Muscle layer of colon (tissue), 2 donors: ENCODE data around the gene GGTLC1.
"Not testable (repeated sequence)": the region's sequence is repeated elsewhere in the genome, so short reads cannot be mapped to it uniquely, and the experiment has no call there.

Source experiments
- H3K27ac ChIP-seq: one replicate; pipeline ENCODE4 v1.7.0; 2013; ENCODE audit warnings: low read depth, mild to moderate bottlenecking, low read length, moderate library complexity
- H3K27me3 ChIP-seq, 2 donors: one replicate each; pipeline ENCODE4 v1.7.0; 2013; ENCODE audit warnings: low read length in 2 of 2, mild to moderate bottlenecking in 2 of 2; ENCODE audit not compliant: insufficient read depth in 2 of 2, control insufficient read depth in 1 of 2
- H3K36me3 ChIP-seq: one replicate; pipeline ENCODE4 v1.7.0; 2013; ENCODE audit warnings: mild to moderate bottlenecking, low read length; ENCODE audit not compliant: insufficient read depth
- H3K4me1 ChIP-seq: one replicate; pipeline ENCODE4 v1.7.0; 2013; ENCODE audit warnings: mild to moderate bottlenecking, low read length; ENCODE audit not compliant: insufficient read depth
- H3K4me3 ChIP-seq, 2 donors: one replicate each; pipeline ENCODE4 v1.7.0; 2013; ENCODE audit warnings: low read length in 2 of 2, low read depth in 1 of 2, mild to moderate bottlenecking in 1 of 2, moderate library complexity in 1 of 2
- H3K9ac ChIP-seq: one replicate; pipeline ENCODE4 v1.7.0; 2013; ENCODE audit warnings: low read length
- H3K9me3 ChIP-seq: one replicate; pipeline ENCODE4 v1.7.0; 2013; ENCODE audit warnings: mild to moderate bottlenecking, low read length
- donor health status: abdominal sarcoma.
- donor health status: Adenocarcinoma of cecum.

Gene GGTLC1

DNA sequence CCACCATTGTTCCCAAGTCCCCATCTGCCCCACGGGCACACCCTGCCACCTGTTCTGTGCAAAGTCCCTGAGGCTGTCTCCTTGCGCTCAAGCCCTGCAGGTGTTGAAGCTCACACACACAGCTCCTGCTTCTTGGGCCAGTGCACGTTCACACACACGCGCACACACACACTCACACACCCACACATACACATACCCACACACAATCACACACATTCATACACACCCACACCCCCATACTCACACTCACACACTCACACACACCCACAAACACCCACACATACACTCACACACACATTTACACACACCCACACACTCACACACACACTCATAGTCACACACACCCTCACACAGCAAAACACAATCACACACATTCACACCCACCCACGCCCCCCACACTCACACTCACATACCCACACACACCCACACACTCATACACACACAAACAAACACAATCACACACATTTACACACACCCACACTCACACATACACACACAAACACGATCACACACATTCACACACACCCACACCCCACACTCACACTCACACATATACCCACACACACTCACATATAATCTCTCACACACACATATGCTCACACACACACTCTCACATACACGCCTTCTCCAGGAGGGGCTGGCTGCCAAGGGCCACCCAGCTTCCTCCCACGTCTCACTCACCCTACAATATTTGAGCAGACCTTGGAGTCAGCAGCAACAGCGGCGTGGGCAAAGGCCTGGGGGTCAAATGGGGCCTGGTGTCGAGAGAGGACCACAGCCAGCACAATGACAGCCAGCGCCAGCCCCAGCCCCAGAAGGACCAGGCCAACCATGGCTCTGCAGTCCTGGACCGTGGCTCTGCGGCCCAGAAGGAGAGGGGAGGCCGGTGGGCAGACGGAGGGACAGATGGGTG, 8.4 kb downstream of the GGTLC1 start:
- H3K27ac ChIP-seq, H3K4me1 ChIP-seq, H3K4me3 ChIP-seq, H3K36me3 ChIP-seq, H3K9ac ChIP-seq, H3K27me3 ChIP-seq, H3K9me3 ChIP-seq: not testable (repeated sequence)

GRCh38 chr20:23979380-23979779, 9.2 kb downstream of the GGTLC1 start:
- not testable (repeated sequence) for H3K4me1 ChIP-seq, H3K27me3 ChIP-seq, H3K36me3 ChIP-seq, H3K9ac ChIP-seq, H3K9me3 ChIP-seq, H3K27ac ChIP-seq, H3K4me3 ChIP-seq

DNA sequence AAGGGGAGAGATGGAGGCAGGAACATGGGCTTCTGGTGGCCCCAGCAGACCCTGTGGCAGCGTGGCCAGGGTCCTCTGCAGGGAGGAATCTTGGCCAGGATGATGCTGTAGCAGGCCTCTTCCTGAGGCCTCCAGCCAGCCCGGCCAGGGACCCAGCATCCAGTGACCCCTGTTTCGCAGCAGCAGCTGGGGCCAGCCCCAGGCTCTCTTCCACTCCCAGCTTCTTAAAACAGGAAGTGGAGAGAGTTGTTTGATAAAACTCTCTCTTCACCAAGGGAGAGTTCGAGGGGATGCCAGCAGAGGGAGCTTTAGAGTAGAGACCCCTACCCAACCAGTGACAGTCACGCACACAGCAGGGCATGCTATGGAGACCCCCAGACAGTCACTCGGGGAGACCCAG, 10.1 kb downstream of the GGTLC1 start:
- not testable (repeated sequence) for H3K9me3 ChIP-seq, H3K36me3 ChIP-seq, H3K27me3 ChIP-seq, H3K4me1 ChIP-seq, H3K27ac ChIP-seq, H3K9ac ChIP-seq, H3K4me3 ChIP-seq

GRCh38 chr20:23974966-23975365, 13.6 kb downstream of the GGTLC1 start:
- Histone ChIP-seq H3K4me3 (no peak overlapping the region), H3K4me1 (no peaks in the 10 kb centered on the region), H3K9me3 (no peaks in the 10 kb centered on the region), H3K27ac (no peak overlapping the region), H3K36me3 (no peaks in the 10 kb centered on the region), H3K27me3 (no peaks in the 10 kb centered on the region), H3K9ac (no peak overlapping the region)

DNA sequence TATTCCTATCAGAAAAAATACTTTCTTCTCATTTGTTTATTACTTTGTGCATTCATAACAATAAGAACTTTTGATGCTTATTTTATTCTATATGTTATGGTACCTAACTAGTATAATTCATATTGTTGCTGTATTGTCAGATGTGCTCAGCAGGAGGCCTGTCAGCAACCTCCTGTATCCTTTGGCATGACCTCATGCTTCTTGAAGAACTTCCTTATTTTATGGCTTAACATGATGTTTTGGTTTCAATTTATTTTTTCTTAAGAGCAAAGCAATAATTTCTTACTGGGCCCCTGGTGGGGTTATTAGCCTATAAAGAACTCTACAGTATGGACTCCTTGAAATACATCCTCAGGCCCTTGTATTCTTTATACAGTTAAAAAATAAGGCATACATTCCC, 17.3 kb downstream of the GGTLC1 start:
- Histone ChIP-seq H3K4me1 (no peaks in the 10 kb centered on the region), H3K9me3 (no peaks in the 10 kb centered on the region), H3K4me3 (no peak overlapping the region)

DNA sequence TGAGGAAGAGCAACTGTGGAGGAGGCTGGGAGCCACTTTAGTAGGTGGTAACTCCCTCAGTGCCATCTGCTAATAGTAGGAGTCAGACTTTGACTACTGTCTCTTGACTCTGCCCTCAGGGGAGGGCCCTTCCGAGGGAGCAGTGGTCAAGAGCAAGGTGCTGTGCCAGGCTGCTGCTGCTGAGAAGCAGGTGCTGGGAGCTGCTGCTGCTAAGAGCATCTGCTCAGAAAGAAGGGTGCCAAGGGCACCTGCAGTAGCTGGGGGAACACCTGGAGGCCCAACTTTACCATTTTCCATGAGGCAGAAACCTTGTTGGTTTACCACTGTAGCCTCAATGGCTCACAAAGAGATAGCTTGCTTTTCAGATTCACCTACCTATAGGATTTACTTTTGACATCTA, 18.5 kb downstream of the GGTLC1 start:
- Histone ChIP-seq H3K9me3 (no peaks in the 10 kb centered on the region), H3K9ac (no peak overlapping the region), H3K27me3 (no peaks in the 10 kb centered on the region), H3K36me3 (no peaks in the 10 kb centered on the region), H3K27ac (no peak overlapping the region), H3K4me1 (no peaks in the 10 kb centered on the region), H3K4me3 (no peak overlapping the region)

More for the DNA sequence above, 17.3 kb downstream of the GGTLC1 start:
- no peak overlapping the region for H3K27ac ChIP-seq
- H3K9ac ChIP-seq, result no peak overlapping the region
- H3K36me3 ChIP-seq, result no peaks in the 10 kb centered on the region
- H3K27me3 ChIP-seq, result no peaks in the 10 kb centered on the region

DNA sequence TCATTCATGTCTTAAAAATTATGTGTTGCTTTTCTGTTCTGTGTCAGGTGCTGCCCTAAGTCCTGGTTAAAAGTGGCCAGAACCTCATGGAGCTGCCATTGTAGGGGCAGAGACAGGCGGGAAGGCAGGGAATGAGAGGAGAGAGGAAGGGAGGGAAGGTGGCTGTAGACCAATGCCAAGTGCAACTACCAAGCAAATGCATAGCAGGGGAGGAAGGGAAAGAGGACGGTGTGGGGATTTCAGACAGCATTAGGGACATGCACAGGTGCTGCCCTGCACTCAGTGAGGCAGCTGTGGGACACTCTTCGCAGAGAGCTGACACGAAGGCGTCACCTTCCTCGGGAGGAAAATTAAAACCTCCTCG, 21.0 kb downstream of the GGTLC1 start:
- H3K9ac ChIP-seq, result no peak overlapping the region
- H3K4me1 ChIP-seq, result no peaks in the 10 kb centered on the region
- no peaks in the 10 kb centered on the region for H3K9me3 ChIP-seq
- no peak overlapping the region for H3K27ac ChIP-seq
- H3K27me3 ChIP-seq, result no peaks in the 10 kb centered on the region
- H3K4me3 ChIP-seq, result no peak overlapping the region
- no peaks in the 10 kb centered on the region for H3K36me3 ChIP-seq

GRCh38 chr20:23966927-23967615, 21.5 kb downstream of the GGTLC1 start:
- H3K9ac ChIP-seq, result no peak overlapping the region
- H3K9me3 ChIP-seq, result no peaks in the 10 kb centered on the region
- no peaks in the 10 kb centered on the region for H3K4me1 ChIP-seq
- no peaks in the 10 kb centered on the region for H3K36me3 ChIP-seq
- H3K4me3 ChIP-seq, result no peak overlapping the region
- no peak overlapping the region for H3K27ac ChIP-seq
- H3K27me3 ChIP-seq, result no peaks in the 10 kb centered on the region

- H3K27me3 ChIP-seq, result no peaks in the 10 kb centered on the region
- H3K9me3 ChIP-seq, result no peaks in the 10 kb centered on the region
- no peaks in the 10 kb centered on the region for H3K4me1 ChIP-seq
- no peak overlapping the region for H3K9ac ChIP-seq
- no peaks in the 10 kb centered on the region for H3K36me3 ChIP-seq
- no peak overlapping the region for H3K4me3 ChIP-seq
- H3K27ac ChIP-seq, result no peak overlapping the region
These were observed 22.3 kb downstream of the GGTLC1 start for GRCh38 chr20:23966298-23966697.

GRCh38 chr20:23963941-23964340, 24.6 kb downstream of the GGTLC1 start:
- Histone ChIP-seq H3K9ac (no peak overlapping the region), H3K27me3 (no peaks in the 10 kb centered on the region), H3K36me3 (no peaks in the 10 kb centered on the region), H3K4me3 (no peak overlapping the region), H3K4me1 (no peaks in the 10 kb centered on the region), H3K9me3 (no peaks in the 10 kb centered on the region), H3K27ac (no peak overlapping the region)

GRCh38 chr20:23962272-23962671, 26.3 kb downstream of the GGTLC1 start:
- H3K4me1 ChIP-seq, result no peaks in the 10 kb centered on the region
- H3K9me3 ChIP-seq, result no peaks in the 10 kb centered on the region
- no peaks in the 10 kb centered on the region for H3K27me3 ChIP-seq
- H3K9ac ChIP-seq, result no peak overlapping the region
- no peaks in the 10 kb centered on the region for H3K36me3 ChIP-seq
- no peak overlapping the region for H3K27ac ChIP-seq
- no peak overlapping the region for H3K4me3 ChIP-seq

GRCh38 chr20:23959054-23959453, 29.5 kb downstream of the GGTLC1 start:
- Histone ChIP-seq H3K27ac (no peak overlapping the region), H3K4me1 (no peaks in the 10 kb centered on the region), H3K4me3 (no peak overlapping the region), H3K9me3 (no peaks in the 10 kb centered on the region), H3K36me3 (no peaks in the 10 kb centered on the region), H3K9ac (no peak overlapping the region), H3K27me3 (no peaks in the 10 kb centered on the region)
